K562 (cell line): ENCODE measurements around the gene KBTBD3. TPM values are rescaled to one million over a fixed set of nuclear protein-coding genes. Genes with fewer than 3 reads are reported as not detected.

Experiments used
- CBFA2T2 ChIP-seq: fragments of 450-650 bp; conservative IDR thresholded peaks from 2 replicates; pipeline ENCODE4 v1.6.1; 2017; ENCODE audit warnings: mild to moderate bottlenecking
- CHAMP1 ChIP-seq: fragments of 450-650 bp; IDR thresholded peaks from 2 replicates; pipeline ENCODE4 v1.6.1; 2016; ENCODE audit warnings: mild to moderate bottlenecking
- FOXK1 ChIP-seq: sonication (generic); formaldehyde crosslinking; IDR thresholded peaks from 2 replicates; pipeline ENCODE4 v1.8.0; 2022; ENCODE audit warnings: missing genetic modification reagents, mild to moderate bottlenecking, borderline replicate concordance
- HMGN3 ChIP-seq: IDR thresholded peaks from 2 replicates; pipeline ENCODE4 v1.6.1; 2011; ENCODE audit warnings: borderline replicate concordance, low read depth, mild to moderate bottlenecking, mixed read lengths, low read length; ENCODE audit not compliant: insufficient read length; ENCODE audit errors: extremely low read depth
- HNRNPH1 ChIP-seq: fragments of 200-400 bp; formaldehyde crosslinking; optimal IDR thresholded peaks from 2 replicates; pipeline ENCODE3; 2017; ENCODE audit warnings: low read depth, mild to moderate bottlenecking, low read length, moderate library complexity
- HNRNPL ChIP-seq: fragments of 200-400 bp; formaldehyde crosslinking; IDR thresholded peaks from 2 replicates; pipeline ENCODE4 v1.6.1; 2017; ENCODE audit warnings: low read depth, mild to moderate bottlenecking, low read length
- IRF2 ChIP-seq: sonication (generic); formaldehyde crosslinking; IDR thresholded peaks from 2 replicates; pipeline ENCODE4 v1.8.1; 2022; ENCODE audit warnings: mild to moderate bottlenecking, missing genetic modification reagents
- KAT7 ChIP-seq: sonication (generic); formaldehyde crosslinking; IDR thresholded peaks from 2 replicates; pipeline ENCODE4 v1.8.0; 2022; ENCODE audit warnings: missing genetic modification reagents, mild to moderate bottlenecking, borderline replicate concordance
- KDM5B ChIP-seq: fragments of 200-600 bp; sonication (generic); IDR thresholded peaks from 2 replicates; pipeline ENCODE4 v1.6.1; 2012; ENCODE audit warnings: low read depth, mild to moderate bottlenecking, moderate library complexity, low read length, control low read depth, inconsistent platforms; ENCODE audit not compliant: insufficient replicate concordance
- MAFF ChIP-seq: IDR thresholded peaks from 2 replicates; pipeline ENCODE4 v1.6.1; 2012; ENCODE audit warnings: low read length, improper control_type of control experiment
- MBD1 ChIP-seq: fragments of 250-450 bp; sonication (Bioruptor Pico); IDR thresholded peaks from 2 replicates; pipeline ENCODE4 v1.8.0; 2022; ENCODE audit warnings: inconsistent platforms
- MECOM ChIP-seq: fragments of 250-450 bp; sonication (Bioruptor Pico); IDR thresholded peaks from 2 replicates; pipeline ENCODE4 v1.8.0; 2022; ENCODE audit warnings: inconsistent platforms
- PTTG1 ChIP-seq: fragments of 450-650 bp; IDR thresholded peaks from 2 replicates; pipeline ENCODE4 v1.6.1; 2016; ENCODE audit warnings: low read depth, mild to moderate bottlenecking, missing genetic modification characterization, missing compliant biosample characterization
- STAG1 ChIP-seq: sonication (generic); formaldehyde crosslinking; IDR thresholded peaks from 2 replicates; pipeline ENCODE4 v1.5.0; 2020; ENCODE audit warnings: missing genetic modification reagents, borderline replicate concordance
- STAT6 ChIP-seq: sonication (generic); formaldehyde crosslinking; IDR thresholded peaks from 2 replicates; pipeline ENCODE4 v1.8.1; 2023; ENCODE audit warnings: mild to moderate bottlenecking, missing genetic modification reagents
- TCF3 ChIP-seq: sonication (generic); formaldehyde crosslinking; IDR thresholded peaks from 2 replicates; pipeline ENCODE4 v1.4.0; 2020; ENCODE audit warnings: mild to moderate bottlenecking, missing genetic modification reagents
- TRIM28 ChIP-seq: fragments of 450-650 bp; IDR thresholded peaks from 2 replicates; pipeline ENCODE4 v1.6.1; 2017
- XRCC3 ChIP-seq: fragments of 450-650 bp; IDR thresholded peaks from 2 replicates; pipeline ENCODE4 v1.6.1; 2017; ENCODE audit warnings: mild to moderate bottlenecking, moderate library complexity
- ZFP36 ChIP-seq: fragments of 150-350 bp; IDR thresholded peaks from 2 replicates; pipeline ENCODE4 v1.6.1; 2018; ENCODE audit warnings: low read length, low read depth; ENCODE audit not compliant: partially characterized antibody
- ZNF146 ChIP-seq: IDR thresholded peaks from one replicate; pipeline ENCODE4 v1.6.1; 2018; ENCODE audit warnings: missing compliant biosample characterization; ENCODE audit not compliant: unreplicated experiment
- ZNF274 ChIP-seq: IDR thresholded peaks from 2 replicates; pipeline ENCODE4 v1.6.1; 2011; ENCODE audit warnings: low read depth, mild to moderate bottlenecking, low read length, moderate library complexity, borderline replicate concordance
- polyA plus RNA-seq, 8 experiments: library from polyadenylated mRNA; depleted of rRNA in 4 of 8; stranded (reverse) in 5 of 8; unstranded in 3 of 8; fragments of >200 nt; fragmentation: Nextera tagmentation in 2 of 8; fragmentation: Illumina TruSeq in 1 of 8; extraction: Ambion mirVana in 2 of 8; extraction: Trizol in 1 of 8; gene quantifications; 2 replicates each; pipeline versions ENCODE4 v1.2.1 to v1.2.3, GENCODE V29; 2011 to 2014; ENCODE audit warnings: inconsistent platforms in 1 of 8, missing spikeins in 1 of 8
- total RNA-seq, 7 experiments: library from RNA; depleted of rRNA in 6 of 7; stranded (reverse); fragments of >200 nt in 6 of 7; fragmentation: Illumina TruSeq in 2 of 7; extraction: Trizol in 2 of 7; gene quantifications; 2 replicates each; pipeline versions ENCODE4 v1.2.1 to v1.2.3, GENCODE V29; 2011 to 2021; ENCODE audit warnings: low replicate concordance in 1 of 7

Gene KBTBD3
- total and polyA plus RNA-seq, 9 of the 15 experiments (the other 6 are each of a cell fraction or from before 2014, with no cell fraction given), result 4.2 to 31.2 (median 6.4) TPM

- TF ChIP-seq MBD1 (CRISPR knock-in tag), result no peak
- no peak for TF ChIP-seq STAT6 (CRISPR knock-in tag)
- no peak for TF ChIP-seq XRCC3
- TF ChIP-seq PTTG1 (tag), result no peak
- TF ChIP-seq HMGN3, result no peak
- TF ChIP-seq KDM5B, result peak; percentile 65
- no peak for TF ChIP-seq KAT7 (CRISPR knock-in tag)
- no peak for TF ChIP-seq IRF2 (CRISPR knock-in tag)
- TF ChIP-seq CBFA2T2, result no peak
- peak; percentile 89 for TF ChIP-seq CHAMP1
- TF ChIP-seq STAG1 (CRISPR knock-in tag), result no peak
- no peak for TF ChIP-seq ZFP36
- TF ChIP-seq HNRNPL, result no peak
- no peak for TF ChIP-seq FOXK1
- no peak for TF ChIP-seq ZNF274
- no peak for TF ChIP-seq TCF3 (CRISPR knock-in tag)
- peak; percentile 30; the same call in 1 of the 2 replicates for TF ChIP-seq MECOM
- no peak for TF ChIP-seq HNRNPH1
- TF ChIP-seq MAFF, result no peak
- no peak for TF ChIP-seq TRIM28
- TF ChIP-seq ZNF146 (CRISPR knock-in tag), result no peak
These were observed 55.0 kb downstream of the KBTBD3 start, which contains the start of gene MSANTD4 (continued) for GRCh38 chr11:106021967-106022794.
